HG02852 (cell line): ENCODE measurements around the gene CLIC3.

Experiments used
- ATAC-seq: cut with Tn5 transposase; IDR thresholded peaks from one replicate; pipeline ENCODE4 v1.9.1; 2021; ENCODE audit warnings: mild to moderate bottlenecking, moderate library complexity; ENCODE audit not compliant: unreplicated experiment

The CLIC3 gene

DNA sequence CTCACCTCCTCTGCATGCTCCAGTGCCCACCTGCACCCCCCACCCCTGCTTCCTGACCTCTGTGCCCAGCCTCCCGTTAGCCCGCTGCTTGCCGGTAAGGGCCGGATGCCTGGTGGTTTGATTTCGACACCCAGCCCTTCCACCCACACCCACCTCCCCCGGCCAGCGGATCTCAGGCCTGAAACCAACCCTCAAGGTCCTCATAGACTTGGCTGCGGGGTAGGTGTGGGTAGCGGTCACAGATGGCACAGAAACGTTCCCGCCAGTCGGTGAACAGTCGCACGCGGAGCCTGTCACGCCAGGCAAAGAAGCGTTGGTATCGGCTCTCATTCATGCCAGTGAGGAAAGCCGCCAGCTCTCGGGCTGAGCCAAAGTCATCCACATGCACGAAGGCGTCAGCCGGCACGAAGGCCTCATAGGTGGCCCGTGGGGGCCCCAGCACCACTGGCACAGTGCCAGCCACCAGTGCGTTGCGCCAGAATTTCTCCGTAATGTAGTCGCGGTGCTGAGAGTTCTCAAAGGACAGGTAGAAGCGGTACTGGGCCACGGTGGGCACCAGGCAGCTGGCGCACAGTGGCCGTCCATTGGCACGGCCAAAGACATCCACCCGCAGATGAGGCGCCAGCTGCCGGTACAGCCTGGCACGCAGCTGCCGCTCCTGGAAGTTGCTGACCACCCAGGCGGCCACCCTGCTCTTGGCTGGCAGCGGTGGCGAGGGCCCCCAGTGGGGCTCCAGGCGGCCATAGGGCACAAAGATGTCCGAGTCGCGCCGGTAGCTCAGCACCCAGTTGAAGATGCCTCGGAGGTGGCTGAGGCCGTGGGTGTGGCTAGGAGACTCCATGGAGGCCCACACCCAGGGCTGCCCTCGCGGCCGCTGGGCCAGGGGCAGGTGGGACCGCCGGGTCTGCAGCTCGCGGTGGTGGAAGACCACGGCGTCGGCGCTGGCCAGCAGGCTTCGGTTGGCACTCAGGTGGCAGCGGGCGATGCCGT, 34.5 kb upstream of the CLIC3 start:
- ATAC-seq = no peak

DNA sequence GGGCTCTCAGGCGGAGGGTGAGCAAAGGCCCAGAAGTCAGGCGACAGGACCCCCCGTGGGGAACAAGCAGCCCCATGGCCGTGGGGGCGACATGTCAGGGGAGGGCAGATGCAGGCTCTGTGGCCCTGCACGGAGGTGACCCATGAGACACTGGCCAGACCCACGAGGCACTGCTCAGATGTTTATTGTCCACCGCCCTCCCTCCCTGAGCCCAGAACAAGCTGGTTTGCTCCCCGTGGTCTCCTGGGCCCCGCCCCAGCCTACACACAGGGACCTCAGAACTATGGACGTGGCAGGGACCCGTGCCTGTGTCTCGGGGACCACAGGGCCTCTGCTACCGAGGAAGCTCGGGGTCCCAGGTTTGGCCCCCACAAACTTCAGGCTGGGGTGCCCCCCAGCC, 33.6 kb upstream of the CLIC3 start:
- ATAC-seq = no peak

DNA sequence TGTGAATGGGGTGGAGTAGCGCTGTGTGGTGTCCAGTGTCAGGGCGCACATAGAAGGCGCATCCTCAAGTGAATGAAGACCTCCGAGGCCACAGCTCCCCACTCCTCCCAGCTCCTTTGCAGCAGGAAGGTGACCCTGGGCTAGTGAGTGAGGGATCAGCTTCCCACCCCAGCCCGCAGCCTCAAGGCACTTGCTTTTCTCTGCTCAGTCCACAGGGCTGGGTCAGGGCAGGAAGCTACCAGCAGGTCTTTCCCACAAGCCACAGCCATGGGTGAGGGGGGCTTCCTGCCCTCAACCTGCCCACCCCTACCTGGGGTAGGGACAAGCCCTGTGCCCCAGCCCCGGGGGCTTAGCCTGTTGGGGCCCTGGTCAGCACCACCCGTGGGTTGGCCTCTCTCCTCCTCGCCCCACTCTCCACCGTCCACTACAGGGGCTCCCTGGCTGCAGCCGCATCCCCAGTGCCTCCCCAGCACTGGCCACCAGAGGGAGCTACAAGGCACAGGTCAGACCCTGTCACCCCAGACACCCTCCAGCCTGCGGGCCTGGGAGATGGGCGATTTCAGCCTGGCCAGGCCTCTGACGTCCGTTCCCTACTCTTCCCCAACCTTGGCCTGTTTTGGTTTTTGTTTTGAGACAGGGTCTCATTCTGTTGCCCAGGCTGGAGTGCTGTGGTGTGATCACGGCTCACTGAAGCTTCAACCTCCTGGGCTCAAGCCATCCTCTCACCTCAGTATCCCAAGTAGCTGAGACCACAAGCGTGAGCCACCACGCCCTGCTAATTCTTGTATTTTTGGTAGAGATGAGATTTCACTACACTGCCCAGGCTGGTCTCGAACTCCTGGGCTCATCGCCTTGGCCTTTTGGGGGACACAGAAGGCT, 32.9 kb upstream of the CLIC3 start:
- no peak for ATAC-seq

DNA sequence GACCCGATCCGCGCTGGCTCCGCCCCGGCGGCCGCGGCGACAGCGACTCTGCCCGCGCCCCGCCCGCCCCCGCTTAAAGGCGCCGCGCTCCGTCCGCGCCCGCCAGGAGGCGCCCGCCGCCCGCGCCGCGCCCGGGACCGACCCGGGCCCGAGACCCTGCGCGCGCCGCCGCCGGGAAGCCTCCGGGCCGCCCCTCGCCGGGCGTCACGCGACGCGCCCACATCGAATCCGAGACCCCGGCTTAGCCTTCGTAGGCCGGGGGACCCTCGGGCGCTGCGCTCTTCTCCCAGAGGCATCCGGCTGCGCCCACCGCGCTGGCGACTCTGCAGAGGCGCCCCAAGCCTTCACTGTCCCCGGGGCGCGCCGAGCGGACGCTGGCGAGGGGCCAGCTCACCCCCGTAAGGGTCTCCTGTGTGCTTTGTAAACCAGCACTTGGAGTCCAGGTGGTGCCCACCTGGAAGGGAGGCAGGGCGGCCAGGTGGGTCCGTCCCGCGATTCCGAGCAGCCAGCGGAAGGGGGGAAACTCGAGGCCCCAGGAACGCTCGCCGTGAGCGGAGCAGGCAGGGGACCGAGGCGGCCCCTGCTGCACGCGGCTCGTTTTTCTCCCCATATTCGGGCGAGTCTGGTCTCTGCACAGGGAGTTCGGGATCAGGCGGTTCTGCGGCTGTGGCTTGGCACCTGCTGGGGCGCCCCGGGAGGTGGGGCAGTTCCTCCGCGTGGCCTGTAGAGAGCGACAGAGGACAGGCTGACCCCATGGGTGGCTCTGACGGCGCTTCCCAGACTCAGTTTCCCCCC, 32.1 kb upstream of the CLIC3 start:
- ATAC-seq = peak; percentile 44

DNA sequence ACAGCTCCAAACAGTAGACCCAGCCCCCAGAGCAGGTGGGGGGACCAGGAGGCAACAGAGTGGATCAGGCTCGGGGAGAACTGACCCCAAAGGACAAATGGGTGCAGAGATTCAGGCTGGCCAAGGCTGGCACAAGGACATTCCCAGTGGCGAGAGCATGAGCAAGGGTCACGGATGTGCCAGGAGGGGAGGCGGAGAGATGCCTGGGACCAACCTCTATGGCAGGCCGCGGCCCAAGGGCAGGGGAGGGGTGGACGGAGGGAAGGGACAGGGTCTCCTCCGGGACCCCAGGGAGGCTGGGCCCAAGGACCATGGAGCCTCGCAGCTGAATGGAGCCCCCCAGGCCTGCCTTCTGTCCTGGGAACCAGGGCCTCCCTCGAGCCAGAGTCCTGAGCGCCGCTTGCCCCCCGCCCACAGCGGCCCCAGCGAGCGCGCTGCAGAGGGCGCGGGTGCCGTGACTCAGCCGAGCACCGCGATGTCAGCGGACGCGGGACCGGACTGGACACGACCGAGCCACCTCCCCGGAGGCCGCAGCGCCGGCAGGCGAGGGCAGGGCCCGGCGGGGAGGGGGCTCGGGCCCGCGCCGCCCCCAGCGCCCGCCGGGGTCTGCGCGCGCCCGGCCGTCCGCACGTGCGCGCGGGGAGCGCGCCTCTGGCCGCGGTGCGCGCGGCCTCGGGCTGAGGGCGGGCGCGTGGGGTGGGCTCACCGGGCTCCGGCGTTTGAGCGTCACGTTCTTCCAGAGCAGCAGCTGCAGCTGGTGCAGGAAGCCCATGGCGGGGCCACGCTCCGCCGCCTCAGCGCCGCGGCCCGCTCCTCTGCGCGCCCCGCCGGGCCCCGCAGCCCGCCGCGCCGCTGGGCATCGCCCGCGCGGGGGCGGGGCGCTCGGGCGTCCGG, 31.2 kb upstream of the CLIC3 start, which contains the start of gene ABCA2:
Gene ABCA2, minus strand, starts transcription at position 869 of the 894 bp plus-strand sequence. Its CDS starts 97 bp downstream, at position 772.
- no peak for ATAC-seq

DNA sequence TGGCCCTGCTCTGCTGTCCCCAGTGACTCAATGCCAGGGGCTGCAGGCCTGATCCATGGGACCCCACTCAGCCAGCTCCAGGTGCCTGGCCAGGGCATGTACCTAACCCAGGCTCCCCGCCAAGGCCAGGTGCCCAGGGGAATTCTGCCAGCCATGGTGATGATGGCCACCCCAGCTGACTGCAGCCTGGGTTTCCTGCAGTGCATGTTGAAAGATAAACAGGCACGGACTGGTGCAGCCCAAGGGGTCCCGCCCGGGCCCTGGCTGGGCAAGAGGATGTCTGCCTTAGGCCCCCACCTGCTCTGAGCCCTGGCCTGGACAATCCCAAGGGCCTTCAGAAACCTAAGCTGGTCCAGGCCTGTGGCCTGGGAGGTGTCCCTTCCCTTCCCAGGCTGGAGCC, 30.5 kb upstream of the CLIC3 start:
- ATAC-seq = no peak

DNA sequence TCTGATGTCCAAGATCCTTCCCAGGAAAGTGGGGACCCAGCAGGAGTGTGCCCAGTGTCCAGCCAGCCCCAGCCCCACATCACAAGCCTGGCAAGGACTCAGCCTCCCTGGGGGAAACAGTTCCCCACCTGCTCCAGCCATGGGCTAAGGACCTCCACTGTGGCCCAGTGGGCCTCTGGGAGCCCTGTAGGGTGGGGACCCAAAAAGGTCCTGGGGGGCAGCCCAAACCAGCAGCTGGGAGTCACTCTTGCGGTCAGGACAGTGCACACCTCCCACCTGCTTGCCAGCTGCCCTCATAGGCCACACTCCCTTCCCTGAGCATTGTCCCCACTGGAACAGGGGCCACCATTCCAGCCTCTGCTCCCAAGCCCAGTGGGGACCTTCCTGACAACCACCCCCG, 30.0 kb upstream of the CLIC3 start:
- ATAC-seq = no peak

DNA sequence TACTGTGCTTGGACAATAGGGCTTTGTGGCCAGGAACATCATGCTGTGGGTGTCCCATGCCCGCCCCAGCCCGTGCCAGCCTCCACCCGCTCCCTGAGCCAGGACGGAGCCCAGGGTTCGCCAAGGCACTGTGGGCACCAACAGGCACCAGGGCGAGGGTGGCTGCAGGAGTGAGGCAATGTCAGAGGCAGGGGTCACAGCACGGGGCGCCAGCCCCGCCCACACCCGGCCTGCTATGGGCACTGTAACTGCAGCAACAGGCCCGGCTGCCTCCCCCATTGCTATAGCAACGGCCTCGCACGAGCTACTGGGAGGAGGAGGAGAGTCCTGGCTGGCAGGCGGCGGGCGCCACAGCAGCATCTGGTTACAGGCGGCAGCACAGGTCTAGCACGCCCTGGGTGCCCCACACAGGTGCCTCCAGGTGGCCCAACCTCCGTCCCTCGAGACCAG, 29.2 kb upstream of the CLIC3 start:
- ATAC-seq = no peak

DNA sequence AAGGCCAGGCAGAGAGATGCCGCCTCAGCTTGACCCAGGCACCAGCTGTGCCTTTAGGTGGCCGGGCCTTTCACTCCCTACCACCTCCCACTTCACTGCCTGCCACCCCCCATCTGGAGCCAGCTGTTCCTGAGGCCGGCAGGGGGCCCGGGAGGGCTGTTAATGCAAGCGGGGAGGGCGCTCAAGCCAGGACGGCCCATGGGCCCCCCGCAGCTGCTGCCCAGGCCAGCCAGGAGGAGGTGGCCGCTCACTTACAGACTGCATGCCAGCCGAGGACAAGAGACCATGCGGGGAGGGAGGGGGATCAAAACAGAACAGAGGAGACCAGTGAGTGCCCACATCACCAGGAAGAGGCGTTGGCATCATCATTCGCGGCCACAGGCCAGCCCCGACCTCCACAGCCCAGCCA, 27.2 kb upstream of the CLIC3 start:
- no peak for ATAC-seq

DNA sequence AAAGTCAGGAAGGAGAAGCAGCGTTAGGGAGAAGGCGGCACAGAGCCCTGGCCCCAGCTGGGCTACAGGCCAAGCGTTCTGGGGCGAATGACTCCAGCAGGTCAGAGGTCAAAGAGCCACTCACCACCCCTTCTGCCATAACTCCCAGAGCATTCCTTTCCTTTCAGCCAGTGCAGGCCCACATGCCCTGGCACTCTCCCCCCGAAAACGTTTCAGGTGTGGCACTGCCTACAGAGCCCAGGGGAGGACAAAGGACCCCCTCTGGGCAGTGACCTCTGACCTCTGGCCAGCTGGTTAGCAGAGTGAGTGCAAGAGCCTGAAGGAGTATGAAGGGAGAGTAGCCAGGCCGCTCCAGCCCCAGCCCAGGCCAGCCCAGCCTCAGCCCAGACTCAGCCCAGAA, 26.8 kb upstream of the CLIC3 start:
- no peak for ATAC-seq

DNA sequence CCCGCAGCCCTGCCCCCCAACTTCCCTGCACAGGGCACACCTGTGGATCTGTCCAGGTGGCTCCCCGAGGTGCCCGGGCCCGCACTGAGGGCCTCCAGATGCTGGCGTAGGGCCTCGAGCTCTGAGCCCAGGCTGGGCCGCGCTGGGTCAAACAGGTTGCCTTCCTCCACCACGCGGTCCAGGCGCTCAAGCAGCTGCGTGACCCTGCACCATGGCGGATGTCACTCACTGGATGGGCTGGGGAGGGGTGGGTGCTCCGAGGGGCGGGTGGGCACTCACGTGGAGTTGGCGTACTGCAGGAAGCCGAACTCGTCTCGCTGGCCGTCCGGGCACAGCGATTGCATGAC, 26.3 kb upstream of the CLIC3 start:
- ATAC-seq = no peak

DNA sequence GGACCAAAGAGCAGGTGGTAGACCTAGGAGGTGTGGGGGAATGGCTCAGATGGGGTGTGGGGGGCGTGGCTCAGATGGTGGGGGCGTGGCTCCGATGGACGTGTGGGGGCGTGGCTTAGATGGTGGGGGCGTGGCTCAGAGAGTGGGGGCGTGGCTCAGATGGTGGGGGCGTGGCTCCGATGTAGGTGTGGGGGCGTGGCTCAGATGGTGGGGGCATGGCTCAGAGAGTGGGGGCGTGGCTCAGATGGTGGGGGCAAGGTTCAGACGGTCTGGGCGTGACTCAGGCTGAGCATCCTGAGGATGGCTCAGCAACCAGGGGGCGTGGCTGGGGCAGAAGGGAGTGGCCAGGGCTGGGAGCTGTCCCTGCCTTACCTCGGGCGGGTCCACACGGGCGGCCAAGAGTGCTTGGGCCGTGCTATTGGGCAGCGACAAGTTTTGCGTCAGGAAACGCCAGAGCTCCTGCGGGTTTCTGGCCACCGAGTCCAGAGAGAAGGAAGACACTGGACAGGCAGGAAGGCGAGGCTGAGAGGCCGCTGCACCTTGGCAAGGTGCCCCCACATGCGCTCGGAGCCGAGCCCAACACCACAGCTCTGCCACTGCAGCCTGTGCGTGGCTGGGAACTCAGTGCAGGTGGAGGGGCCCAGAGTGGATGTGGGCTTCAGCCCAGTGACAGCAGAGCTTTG, 25.8 kb upstream of the CLIC3 start:
- no peak for ATAC-seq

DNA sequence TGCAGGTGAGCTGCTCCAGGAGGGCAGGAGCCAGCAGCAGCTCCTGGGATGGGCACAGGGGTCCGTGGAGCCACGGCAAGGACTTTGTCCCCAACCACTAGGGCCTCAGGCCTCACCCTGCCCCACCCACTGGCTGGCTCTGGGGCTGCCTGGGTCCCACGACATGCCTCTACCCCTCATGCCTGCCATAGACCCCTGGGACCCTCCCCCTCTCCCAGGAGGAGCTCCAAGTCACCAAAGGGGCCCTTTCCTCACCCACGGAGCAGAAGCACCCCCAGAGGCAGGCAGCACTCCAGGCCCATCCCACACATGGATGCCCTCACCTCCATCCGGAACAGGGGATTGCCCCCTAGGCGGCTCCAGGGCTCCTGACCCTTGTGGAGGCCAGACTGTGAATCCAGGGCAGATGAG, 25.2 kb upstream of the CLIC3 start:
- ATAC-seq = no peak

DNA sequence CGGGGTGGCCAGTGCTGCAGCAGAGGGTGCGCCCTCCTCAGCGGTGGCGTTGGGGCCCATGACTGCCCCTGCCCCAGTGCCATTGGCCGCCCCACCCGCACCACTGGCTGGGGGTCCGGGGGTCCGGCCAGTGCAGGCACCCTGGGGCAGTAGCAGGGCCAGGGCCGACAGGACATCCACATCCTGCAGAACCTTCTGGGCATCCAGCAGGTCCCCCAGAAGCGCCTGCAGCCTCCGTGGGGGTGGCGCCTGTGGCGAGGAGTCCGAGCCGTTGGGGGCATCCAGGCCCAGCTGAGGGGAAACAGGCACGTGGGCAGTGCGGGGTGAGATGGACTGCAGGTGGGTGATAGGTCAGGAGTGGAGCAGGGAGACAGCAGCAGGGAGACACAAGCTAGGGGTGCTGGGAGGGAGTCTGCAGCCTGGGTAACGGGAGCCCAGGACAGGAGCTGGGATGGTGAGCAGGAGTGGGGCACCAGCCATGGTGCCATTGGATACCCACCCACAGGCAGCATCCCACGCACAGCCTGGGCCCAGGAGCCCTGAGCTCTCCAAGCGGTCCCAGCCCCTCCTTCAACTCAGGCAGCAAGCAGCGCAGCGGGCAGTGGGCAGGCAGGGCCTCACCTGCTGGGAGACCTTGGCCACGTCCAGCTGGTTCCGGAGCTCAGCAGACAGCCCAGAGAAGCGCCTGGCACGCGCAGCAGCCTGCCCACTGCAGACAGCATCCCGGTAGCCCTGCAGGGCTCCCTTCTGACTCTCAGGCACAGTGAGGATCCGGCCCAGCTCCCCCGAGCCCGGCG, 24.6 kb upstream of the CLIC3 start:
- ATAC-seq = no peak

DNA sequence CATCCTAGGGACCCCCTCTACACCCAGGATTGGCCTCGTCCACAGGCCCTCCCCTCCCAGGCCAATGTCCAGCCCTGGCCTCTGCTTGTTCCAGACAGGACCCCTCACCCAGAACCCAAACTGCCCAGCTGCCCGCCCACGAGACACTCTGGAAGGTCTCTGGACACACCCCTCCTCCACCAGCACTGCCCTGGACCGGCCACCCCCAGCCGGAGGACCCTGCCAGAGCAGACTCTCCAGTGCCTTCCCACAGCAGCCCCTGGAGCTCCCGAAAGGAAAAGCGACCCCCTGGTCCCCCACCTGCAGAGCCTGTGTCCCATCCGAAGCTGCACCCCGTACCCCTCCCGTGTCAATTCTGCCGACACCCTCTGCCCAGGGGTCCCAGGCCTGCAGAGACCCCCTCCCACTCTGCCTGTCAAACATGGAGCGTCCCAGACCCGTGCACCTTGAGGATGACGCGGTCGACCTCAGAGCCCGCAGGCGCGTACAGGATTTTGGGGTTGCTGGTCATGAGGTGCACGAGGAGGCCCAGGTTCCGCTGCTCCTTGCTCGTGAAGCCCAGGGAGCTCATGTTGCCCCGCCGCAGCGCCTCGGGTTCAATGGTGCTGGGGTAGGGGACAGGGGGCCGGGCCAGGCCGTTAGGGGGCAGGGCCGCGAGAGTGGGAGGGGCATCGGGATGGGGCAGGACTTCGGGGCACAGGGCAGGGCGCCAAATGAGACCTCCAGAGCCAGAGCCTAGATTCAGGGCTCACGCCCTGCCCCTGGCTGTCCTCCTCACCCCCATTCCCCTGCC, 23.7 kb upstream of the CLIC3 start:
- no peak for ATAC-seq

DNA sequence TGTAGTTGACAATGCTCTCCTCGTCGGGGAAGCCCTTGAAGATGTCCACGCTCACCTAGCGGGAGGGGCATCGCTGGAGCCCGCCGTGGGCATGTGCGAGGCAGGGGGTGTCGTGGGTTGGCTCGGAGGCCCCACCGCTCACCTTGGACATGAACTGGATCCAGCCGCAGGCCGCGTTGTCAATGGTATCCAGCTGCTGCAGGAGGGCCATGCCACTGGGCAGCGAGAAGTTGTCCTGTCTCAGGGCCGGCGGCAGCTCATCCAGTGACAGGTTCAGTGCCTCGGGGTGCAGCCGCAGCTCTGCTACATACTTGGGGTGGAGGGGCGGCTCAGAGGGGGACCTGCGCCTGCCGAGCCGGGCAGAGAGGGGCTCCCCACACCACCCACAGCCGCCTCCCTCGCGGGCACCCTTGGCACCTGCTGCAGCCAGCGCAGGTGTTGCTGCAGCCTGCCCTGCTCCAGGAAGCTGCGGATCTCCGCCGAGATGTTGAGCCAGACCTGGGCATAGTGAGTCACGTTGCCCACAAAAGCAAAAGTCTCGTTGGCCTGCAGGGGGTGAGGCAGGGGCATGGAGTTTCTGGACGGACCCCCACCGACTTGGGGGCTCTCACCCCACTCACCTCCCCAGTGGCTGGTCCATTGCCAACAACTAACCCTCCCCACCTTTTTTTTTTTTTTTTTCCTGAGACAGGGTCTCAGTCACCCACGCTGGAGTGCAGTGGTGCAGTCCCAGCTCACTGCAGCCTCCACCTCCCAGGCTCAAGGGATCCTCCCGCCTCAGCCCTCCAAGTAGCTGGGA, 22.6 kb upstream of the CLIC3 start:
- no peak for ATAC-seq
